ENCODE data around the gene ANO9. TPM values are rescaled to one million over a fixed set of nuclear protein-coding genes. Genes with fewer than 3 reads are reported as not detected.
"Not testable (repeated sequence)": the region's sequence is repeated elsewhere in the genome, so short reads cannot be mapped to it uniquely, and the experiment has no call there.

Gene ANO9
- total RNA-seq, 1 experiment from 2014 or later, result 85.5 TPM

DNA sequence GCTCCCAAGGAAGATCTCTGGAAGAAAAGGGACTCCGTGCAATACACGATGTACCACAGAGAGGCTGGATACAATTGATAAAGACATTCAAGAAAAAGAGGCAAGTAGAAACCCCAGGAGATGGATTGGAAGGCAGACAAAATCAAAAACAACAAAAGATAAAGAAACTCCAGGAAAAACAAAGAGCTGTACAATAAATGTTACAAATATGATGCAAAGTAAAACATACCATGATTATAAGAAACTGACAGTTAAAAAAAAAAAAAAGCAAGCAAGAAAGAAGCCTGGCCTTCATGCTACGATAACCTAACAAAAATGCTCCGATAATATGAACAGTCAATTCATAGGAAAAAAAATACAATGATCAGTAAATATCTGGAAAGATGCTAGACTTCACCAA lies 16.5 kb downstream of the ANO9 start:
- peaks cover 19% of the 10 kb centered on the region for H3K4me1 ChIP-seq
- no TSS peak for BruUV-seq (replicated peaks)
- Mint-ChIP-seq H3K4me3 (ENCODE audit: unreplicated experiment) (no peak overlapping the region), H3K36me3 (ENCODE audit: insufficient read depth, unreplicated experiment) (peaks cover 55% of the 10 kb centered on the region), H3K27ac (ENCODE audit: unreplicated experiment) (no peak overlapping the region), H3K9me3 (ENCODE audit: unreplicated experiment) (no peaks in the 10 kb centered on the region), H3K27me3 (ENCODE audit: insufficient read depth, unreplicated experiment) (no peaks in the 10 kb centered on the region), H3K4me1 (ENCODE audit: low read depth, unreplicated experiment) (peaks cover 7% of the 10 kb centered on the region)
- H3K27me3 ChIP-seq (replicated peaks; ENCODE audit: control insufficient read depth, insufficient read depth, low read length), result no peaks in the 10 kb centered on the region
- H3K9me3 ChIP-seq, result no peaks in the 10 kb centered on the region
- intact Hi-C loops (cut with micrococcal nuclease; ENCODE audit: unreplicated experiment), result no loop called here
- peaks cover 4% of the 10 kb centered on the region; the same call in 1 of the 2 replicates for H3K36me3 ChIP-seq (ENCODE audit: control insufficient read depth, insufficient read depth, low read length)
- TF ChIP-seq, protein P1, sequence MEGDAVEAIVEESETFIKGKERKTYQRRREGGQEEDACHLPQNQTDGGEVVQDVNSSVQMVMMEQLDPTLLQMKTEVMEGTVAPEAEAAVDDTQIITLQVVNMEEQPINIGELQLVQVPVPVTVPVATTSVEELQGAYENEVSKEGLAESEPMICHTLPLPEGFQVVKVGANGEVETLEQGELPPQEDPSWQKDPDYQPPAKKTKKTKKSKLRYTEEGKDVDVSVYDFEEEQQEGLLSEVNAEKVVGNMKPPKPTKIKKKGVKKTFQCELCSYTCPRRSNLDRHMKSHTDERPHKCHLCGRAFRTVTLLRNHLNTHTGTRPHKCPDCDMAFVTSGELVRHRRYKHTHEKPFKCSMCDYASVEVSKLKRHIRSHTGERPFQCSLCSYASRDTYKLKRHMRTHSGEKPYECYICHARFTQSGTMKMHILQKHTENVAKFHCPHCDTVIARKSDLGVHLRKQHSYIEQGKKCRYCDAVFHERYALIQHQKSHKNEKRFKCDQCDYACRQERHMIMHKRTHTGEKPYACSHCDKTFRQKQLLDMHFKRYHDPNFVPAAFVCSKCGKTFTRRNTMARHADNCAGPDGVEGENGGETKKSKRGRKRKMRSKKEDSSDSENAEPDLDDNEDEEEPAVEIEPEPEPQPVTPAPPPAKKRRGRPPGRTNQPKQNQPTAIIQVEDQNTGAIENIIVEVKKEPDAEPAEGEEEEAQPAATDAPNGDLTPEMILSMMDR (IDR thresholded peaks at IDR 0.05; ENCODE audit: insufficient read depth in 1 of 2, low read depth in 1 of 2, low read length in 1 of 2, severe bottlenecking in 1 of 2, unreplicated experiment in 1 of 2), result no peak
- ChIA-PET CTCF (no interaction called here), POLR2A (no interaction called here)
- no peak overlapping the region for H3K4me3 ChIP-seq (ENCODE audit: low read depth, low read length)
- no peak for DNase-seq

DNA sequence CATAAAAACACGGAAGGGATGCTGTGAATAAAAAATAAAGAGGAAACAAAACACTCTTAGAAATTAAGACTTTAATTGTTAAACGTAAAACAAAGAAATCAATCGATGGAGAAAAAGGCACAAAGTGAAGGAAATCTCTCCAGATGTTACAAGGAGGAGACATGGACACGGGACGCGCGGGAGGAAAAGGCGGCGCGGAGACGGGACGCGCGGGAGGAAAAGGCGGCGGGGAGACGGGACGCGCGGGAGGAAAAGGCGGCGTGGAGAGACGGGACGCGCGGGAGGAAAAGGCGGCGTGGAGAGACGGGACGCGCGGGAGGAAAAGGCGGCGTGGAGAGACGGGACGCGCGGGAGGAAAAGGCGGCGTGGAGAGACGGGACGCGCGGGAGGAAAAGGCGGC lies 17.0 kb downstream of the ANO9 start:
- POLR2A ChIA-PET; H3K9me3 Mint-ChIP-seq (ENCODE audit: unreplicated experiment); H3K27me3 Mint-ChIP-seq (ENCODE audit: insufficient read depth, unreplicated experiment); H3K27ac Mint-ChIP-seq (ENCODE audit: unreplicated experiment); CTCF ChIA-PET; H3K36me3 ChIP-seq (ENCODE audit: control insufficient read depth, insufficient read depth, low read length); H3K4me3 ChIP-seq (ENCODE audit: low read depth, low read length); H3K4me3 Mint-ChIP-seq (ENCODE audit: unreplicated experiment); H3K4me1 Mint-ChIP-seq (ENCODE audit: low read depth, unreplicated experiment); BruUV-seq (replicated peaks); intact Hi-C loops (cut with micrococcal nuclease; ENCODE audit: unreplicated experiment); H3K27me3 ChIP-seq (replicated peaks; ENCODE audit: control insufficient read depth, insufficient read depth, low read length); H3K9me3 ChIP-seq; DNase-seq: not testable (repeated sequence)
- peaks cover 57% of the 10 kb centered on the region for H3K36me3 Mint-ChIP-seq (ENCODE audit: insufficient read depth, unreplicated experiment)
- peaks cover 19% of the 10 kb centered on the region for H3K4me1 ChIP-seq

DNA sequence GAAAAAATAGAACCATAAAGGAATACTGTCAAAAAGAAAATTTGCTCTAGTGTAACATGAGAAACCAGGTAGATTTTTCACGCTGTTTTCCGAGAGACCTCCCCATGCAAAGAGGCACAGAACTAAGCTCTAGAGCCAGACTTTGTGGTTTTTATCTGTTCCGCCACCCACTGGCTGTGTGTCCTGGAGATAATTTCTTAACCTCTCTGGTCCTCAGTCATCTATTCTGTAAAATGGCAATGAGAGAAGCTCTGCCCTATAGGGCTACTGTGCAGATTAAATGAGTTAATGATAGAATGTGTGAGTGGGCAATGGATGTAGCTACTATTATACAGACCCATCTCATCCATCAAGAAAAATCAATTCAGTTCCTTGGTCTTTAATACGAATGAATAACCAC lies 17.6 kb downstream of the ANO9 start:
- TF ChIP-seq, protein P1 (IDR thresholded peaks at IDR 0.05; ENCODE audit: insufficient read depth in 1 of 2, low read depth in 1 of 2, low read length in 1 of 2, severe bottlenecking in 1 of 2, unreplicated experiment in 1 of 2), result no peak
- H3K4me3 ChIP-seq (ENCODE audit: low read depth, low read length), result no peak overlapping the region
- H3K36me3 Mint-ChIP-seq (ENCODE audit: insufficient read depth, unreplicated experiment), result peaks cover 54% of the 10 kb centered on the region
- H3K27ac Mint-ChIP-seq (ENCODE audit: unreplicated experiment), result no peak overlapping the region
- no TSS peak for BruUV-seq (replicated peaks)
- H3K9me3 Mint-ChIP-seq (ENCODE audit: unreplicated experiment), result no peaks in the 10 kb centered on the region
- H3K27me3 ChIP-seq (replicated peaks; ENCODE audit: control insufficient read depth, insufficient read depth, low read length), result no peaks in the 10 kb centered on the region
- H3K27me3 Mint-ChIP-seq (ENCODE audit: insufficient read depth, unreplicated experiment), result no peaks in the 10 kb centered on the region
- intact Hi-C loops (cut with micrococcal nuclease; ENCODE audit: unreplicated experiment), result no loop called here
- DNase-seq, result no peak
- no peaks in the 10 kb centered on the region for H3K9me3 ChIP-seq
- H3K4me1 Mint-ChIP-seq (ENCODE audit: low read depth, unreplicated experiment), result peaks cover 7% of the 10 kb centered on the region
- CTCF ChIA-PET, result no interaction called here
- H3K4me1 ChIP-seq, result peaks cover 19% of the 10 kb centered on the region
- POLR2A ChIA-PET, result no interaction called here
- H3K4me3 Mint-ChIP-seq (ENCODE audit: unreplicated experiment), result no peak overlapping the region
- H3K36me3 ChIP-seq (ENCODE audit: control insufficient read depth, insufficient read depth, low read length), result peaks cover 4% of the 10 kb centered on the region; the same call in 1 of the 2 replicates

DNA sequence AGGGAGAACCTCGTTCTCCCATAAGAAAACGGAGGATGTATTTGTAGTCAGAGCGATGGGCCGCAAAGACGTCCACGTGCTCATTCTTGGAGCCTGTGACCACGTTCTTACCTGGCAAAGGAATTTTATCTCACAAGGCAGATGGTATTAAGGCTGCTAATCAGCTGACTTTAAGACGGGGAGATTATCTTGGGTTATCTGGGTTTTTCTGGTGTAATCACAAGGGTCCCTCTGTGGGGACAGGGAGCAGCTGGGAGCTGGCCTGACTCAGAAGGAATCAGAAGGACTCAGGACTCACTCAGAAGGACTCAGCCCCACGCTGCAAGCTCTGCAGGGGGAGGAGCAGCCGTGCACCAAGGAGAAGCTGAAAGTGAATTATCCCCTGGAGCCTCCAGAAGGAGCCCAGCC lies 19.6 kb downstream of the ANO9 start:
- peaks cover 50% of the 10 kb centered on the region for H3K36me3 Mint-ChIP-seq (ENCODE audit: insufficient read depth, unreplicated experiment)
- H3K4me1 Mint-ChIP-seq (ENCODE audit: low read depth, unreplicated experiment), result peaks cover 13% of the 10 kb centered on the region
- BruUV-seq (replicated peaks), result no TSS peak
- Histone ChIP-seq H3K9me3 (no peaks in the 10 kb centered on the region), H3K4me3 (ENCODE audit: low read depth, low read length) (no peak overlapping the region), H3K36me3 (ENCODE audit: control insufficient read depth, insufficient read depth, low read length) (peaks cover 4% of the 10 kb centered on the region; the same call in 1 of the 2 replicates), H3K4me1 (peaks cover 27% of the 10 kb centered on the region), H3K27me3 (replicated peaks; ENCODE audit: control insufficient read depth, insufficient read depth, low read length) (no peaks in the 10 kb centered on the region)
- DNase-seq, result peak; percentile 39 to 72
- ChIA-PET POLR2A (interaction anchor here (0.7 to 1.4 kb wide), 2 partner anchors 23 to 26 kb away, joined by 5 read pairs; no protein-coding TSS in a partner anchor), CTCF (interaction anchor here (0.6 to 0.8 kb wide), 2 partner anchors 26 to 222 kb away, joined by 3 to 4 read pairs; no protein-coding TSS in a partner anchor)
- no peak overlapping the region for H3K27ac Mint-ChIP-seq (ENCODE audit: unreplicated experiment)
- TF ChIP-seq, protein P1 (IDR thresholded peaks at IDR 0.05; ENCODE audit: insufficient read depth in 1 of 2, low read depth in 1 of 2, low read length in 1 of 2, severe bottlenecking in 1 of 2, unreplicated experiment in 1 of 2), result no peak
- H3K27me3 Mint-ChIP-seq (ENCODE audit: insufficient read depth, unreplicated experiment), result no peaks in the 10 kb centered on the region
- H3K4me3 Mint-ChIP-seq (ENCODE audit: unreplicated experiment), result no peak overlapping the region
- H3K9me3 Mint-ChIP-seq (ENCODE audit: unreplicated experiment), result no peaks in the 10 kb centered on the region
- intact Hi-C loops (cut with micrococcal nuclease; ENCODE audit: unreplicated experiment), result no loop called here
